Loucy (cell line): ENCODE data around the gene TOP3B.

Experiments used
- H2AFZ ChIP-seq: fragments of 200-600 bp; sonication (generic); 2 replicates; pipeline ENCODE4 v1.6.0; 2016; ENCODE audit warnings: antibody characterized with exemption, mild to moderate bottlenecking, low read length, moderate library complexity
- H3F3A ChIP-seq: fragments of 200-600 bp; 2 replicates; pipeline ENCODE4 v1.6.0; 2016; ENCODE audit warnings: antibody characterized with exemption, low read depth, mild to moderate bottlenecking
- H3K27me3 ChIP-seq: fragments of 200-600 bp; sonication (generic); 2 replicates; pipeline ENCODE4 v1.6.1; 2014; ENCODE audit warnings: low read length, mild to moderate bottlenecking; ENCODE audit not compliant: insufficient read depth, poor library complexity, severe bottlenecking
- H3K36me3 ChIP-seq: fragments of 200-600 bp; sonication (generic); 2 replicates; pipeline ENCODE4 v1.6.1; 2016; ENCODE audit warnings: low read length; ENCODE audit not compliant: insufficient read depth
- H3K4me1 ChIP-seq: fragments of 200-600 bp; sonication (generic); 2 replicates; pipeline ENCODE4 v1.5.1; 2014; ENCODE audit warnings: low read length, mild to moderate bottlenecking; ENCODE audit not compliant: insufficient read depth, poor library complexity, severe bottlenecking
- H3K4me2 ChIP-seq: fragments of 200-600 bp; sonication (generic); 2 replicates; pipeline ENCODE4 v1.6.0; 2014; ENCODE audit warnings: antibody characterized with exemption, low read length, low read depth, mild to moderate bottlenecking; ENCODE audit not compliant: poor library complexity, severe bottlenecking
- H3K4me3 ChIP-seq: fragments of 200-600 bp; sonication (generic); 2 replicates; pipeline ENCODE4 v1.5.1; 2014; ENCODE audit warnings: low read length, mild to moderate bottlenecking, mixed read lengths; ENCODE audit not compliant: poor library complexity, severe bottlenecking
- H3K79me2 ChIP-seq: fragments of 200-600 bp; sonication (generic); 2 replicates; pipeline ENCODE4 v1.6.1; 2014; ENCODE audit warnings: low read length; ENCODE audit not compliant: insufficient read depth
- H3K9ac ChIP-seq: fragments of 200-600 bp; sonication (generic); 2 replicates; pipeline ENCODE4 v1.6.0; 2014; ENCODE audit warnings: mild to moderate bottlenecking, low read depth, low read length, moderate library complexity; ENCODE audit not compliant: poor library complexity, severe bottlenecking
- H3K9me2 ChIP-seq: fragments of 200-600 bp; sonication (generic); replicated peaks from 2 replicates; pipeline ENCODE4 v1.6.1; 2016; ENCODE audit warnings: low read depth, low read length, mixed read lengths
- H3K9me3 ChIP-seq: fragments of 200-600 bp; sonication (generic); 2 replicates; pipeline ENCODE4 v1.6.1; 2014; ENCODE audit warnings: mild to moderate bottlenecking, antibody characterized with exemption, low read length, low read depth; ENCODE audit not compliant: insufficient read depth
- H4K20me1 ChIP-seq: fragments of 200-600 bp; sonication (generic); 2 replicates; pipeline ENCODE4 v1.6.0; 2014; ENCODE audit warnings: antibody characterized with exemption, low read length, mild to moderate bottlenecking; ENCODE audit not compliant: insufficient read depth, poor library complexity, severe bottlenecking
- EZH2phosphoT487 ChIP-seq: fragments of 200-600 bp; IDR thresholded peaks from 2 replicates; pipeline ENCODE4 v1.6.1; 2018; ENCODE audit warnings: antibody characterized with exemption, mild to moderate bottlenecking, moderate library complexity, borderline replicate concordance
- TF ChIP-seq, protein P1 (sequence below): fragments of 200-600 bp; sonication (generic); conservative IDR thresholded peaks from 2 replicates; pipeline ENCODE4 v1.5.1; 2014; ENCODE audit warnings: mild to moderate bottlenecking, antibody characterized with exemption, low read length

The TOP3B gene

DNA sequence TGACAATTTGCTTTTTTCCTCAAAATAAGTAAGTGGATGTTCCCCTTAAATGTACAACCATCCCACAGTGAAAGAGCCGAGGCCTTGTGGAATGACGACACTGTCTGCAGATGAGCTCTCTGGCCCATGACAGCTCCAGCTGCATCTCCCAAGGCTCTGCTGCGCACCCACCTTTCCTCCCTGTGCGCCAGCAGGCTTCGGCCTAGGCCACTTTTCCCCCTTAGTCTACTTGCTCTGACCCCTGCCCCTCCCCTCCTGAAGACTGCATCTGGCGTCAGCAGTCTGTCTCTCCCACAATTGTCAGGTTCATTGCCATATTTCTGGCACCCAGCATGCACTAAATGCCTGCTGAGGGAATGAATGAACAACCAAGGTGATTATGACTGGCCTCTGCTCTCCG is 2.0 kb downstream of the TOP3B start:
- H3K9ac ChIP-seq = peak overlapping the region; percentile 99
- H3K4me2 ChIP-seq = peak overlapping the region; percentile 86

DNA sequence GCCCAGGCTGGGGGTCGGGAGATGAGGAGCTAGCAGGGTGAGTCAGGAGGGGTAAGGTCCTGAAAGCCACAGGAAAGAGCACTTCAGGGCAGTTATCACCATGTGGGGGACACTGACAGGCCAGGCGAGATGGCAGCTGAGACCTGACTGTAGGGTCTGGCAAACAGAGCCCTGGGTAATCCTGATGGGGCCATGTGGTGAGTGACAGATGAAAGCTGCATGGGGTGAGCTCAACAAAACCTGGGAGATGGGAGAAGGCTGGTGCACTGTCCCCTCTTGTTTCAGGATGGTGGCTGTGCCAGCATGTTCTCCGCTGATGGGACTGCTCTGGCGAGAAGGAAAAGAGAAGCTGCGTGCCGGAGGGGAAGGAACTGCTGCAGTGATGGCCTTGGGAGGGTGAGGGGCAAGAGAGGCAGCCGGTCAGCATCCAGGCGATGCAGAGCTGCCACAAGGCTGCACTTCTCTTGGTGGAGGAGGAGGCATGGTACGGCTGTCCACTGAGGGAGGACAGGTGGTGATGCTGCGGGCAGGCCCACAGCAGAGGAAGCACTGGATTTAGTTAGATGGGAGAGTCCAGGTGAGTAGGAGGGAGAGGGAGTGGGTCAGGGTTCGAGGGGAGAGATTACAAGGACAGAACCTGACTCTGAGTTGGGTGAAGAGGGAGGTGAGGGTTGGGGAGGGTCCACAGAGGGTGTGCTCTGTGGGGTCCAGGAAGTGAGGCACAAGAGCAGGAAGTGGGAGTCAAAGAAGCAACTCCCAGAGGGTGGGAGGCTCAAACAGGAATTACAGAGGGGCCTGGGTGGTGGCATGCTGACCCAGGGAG is 3.8 kb downstream of the TOP3B start:
- Histone ChIP-seq H3K36me3 (no peaks in the 10 kb centered on the region; the same call in 1 of the 2 replicates), H3K4me3 (no peak overlapping the region), H4K20me1 (peaks cover 16% of the 10 kb centered on the region), H3K9me3 (no peaks in the 10 kb centered on the region), H3K9me2 (no peaks in the 10 kb centered on the region), H2AFZ (no peak overlapping the region), H3F3A (no peaks in the 10 kb centered on the region), H3K4me1 (peaks cover 22% of the 10 kb centered on the region), H3K9ac (no peak overlapping the region), H3K4me2 (no peak overlapping the region), H3K27me3 (peaks cover 5% of the 10 kb centered on the region), H3K79me2 (peaks cover 26% of the 10 kb centered on the region)
- TF ChIP-seq EZH2phosphoT487 = no peak
- TF ChIP-seq, protein P1, sequence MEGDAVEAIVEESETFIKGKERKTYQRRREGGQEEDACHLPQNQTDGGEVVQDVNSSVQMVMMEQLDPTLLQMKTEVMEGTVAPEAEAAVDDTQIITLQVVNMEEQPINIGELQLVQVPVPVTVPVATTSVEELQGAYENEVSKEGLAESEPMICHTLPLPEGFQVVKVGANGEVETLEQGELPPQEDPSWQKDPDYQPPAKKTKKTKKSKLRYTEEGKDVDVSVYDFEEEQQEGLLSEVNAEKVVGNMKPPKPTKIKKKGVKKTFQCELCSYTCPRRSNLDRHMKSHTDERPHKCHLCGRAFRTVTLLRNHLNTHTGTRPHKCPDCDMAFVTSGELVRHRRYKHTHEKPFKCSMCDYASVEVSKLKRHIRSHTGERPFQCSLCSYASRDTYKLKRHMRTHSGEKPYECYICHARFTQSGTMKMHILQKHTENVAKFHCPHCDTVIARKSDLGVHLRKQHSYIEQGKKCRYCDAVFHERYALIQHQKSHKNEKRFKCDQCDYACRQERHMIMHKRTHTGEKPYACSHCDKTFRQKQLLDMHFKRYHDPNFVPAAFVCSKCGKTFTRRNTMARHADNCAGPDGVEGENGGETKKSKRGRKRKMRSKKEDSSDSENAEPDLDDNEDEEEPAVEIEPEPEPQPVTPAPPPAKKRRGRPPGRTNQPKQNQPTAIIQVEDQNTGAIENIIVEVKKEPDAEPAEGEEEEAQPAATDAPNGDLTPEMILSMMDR = no peak

More for the DNA sequence above, 2.0 kb downstream of the TOP3B start:
- Histone ChIP-seq H3K9me3 (no peaks in the 10 kb centered on the region), H2AFZ (no peak overlapping the region), H3K9me2 (no peaks in the 10 kb centered on the region), H3K79me2 (peaks cover 26% of the 10 kb centered on the region), H3F3A (no peaks in the 10 kb centered on the region), H4K20me1 (peaks cover 16% of the 10 kb centered on the region), H3K4me3 (peak overlapping the region; percentile 99), H3K4me1 (peaks cover 22% of the 10 kb centered on the region), H3K36me3 (no peaks in the 10 kb centered on the region), H3K27me3 (peaks cover 5% of the 10 kb centered on the region)
- TF ChIP-seq, protein P1 = no peak
- TF ChIP-seq EZH2phosphoT487 = no peak

- H3K4me3 ChIP-seq = no peak overlapping the region
- no peak overlapping the region for H3K4me2 ChIP-seq
- no peaks in the 10 kb centered on the region for H3F3A ChIP-seq
- peaks cover 4% of the 10 kb centered on the region; the same call in 1 of the 2 replicates for H3K36me3 ChIP-seq
- H3K4me1 ChIP-seq = peaks cover 21% of the 10 kb centered on the region
- H3K9ac ChIP-seq = no peak overlapping the region
- H3K79me2 ChIP-seq = peaks cover 26% of the 10 kb centered on the region
- H4K20me1 ChIP-seq = peaks cover 16% of the 10 kb centered on the region
- H3K9me2 ChIP-seq = no peaks in the 10 kb centered on the region
- TF ChIP-seq, protein P1 = no peak
- TF ChIP-seq EZH2phosphoT487 = no peak
- no peaks in the 10 kb centered on the region for H3K9me3 ChIP-seq
- peaks cover 5% of the 10 kb centered on the region for H3K27me3 ChIP-seq
- H2AFZ ChIP-seq = no peak overlapping the region
Observed at GRCh38 chr22:21977814-21978213, 4.8 kb downstream of the TOP3B start.
